Erythroblast (primary cell): ENCODE measurements around the gene DTWD2.

ENCODE experiments used
- GATA1 ChIP-seq: IDR thresholded peaks from 2 replicates; pipeline ENCODE4 v1.6.1; 2011; ENCODE audit warnings: low read depth, mild to moderate bottlenecking, control low read depth, low read length, moderate library complexity
- POLR2A ChIP-seq: IDR thresholded peaks from 2 replicates; pipeline ENCODE4 v1.6.1; 2011; ENCODE audit warnings: mild to moderate bottlenecking, low read length

GRCh38 chr5:118967059-118967508 lies 21.3 kb downstream of the DTWD2 start:
- TF ChIP-seq POLR2A (no peak), GATA1 (no peak)
